ENCODE data around the gene CLECL1.

Gene CLECL1
- total RNA-seq = 2.5 to 2.8 (median 2.8) reads per million in 3 donors

DNA sequence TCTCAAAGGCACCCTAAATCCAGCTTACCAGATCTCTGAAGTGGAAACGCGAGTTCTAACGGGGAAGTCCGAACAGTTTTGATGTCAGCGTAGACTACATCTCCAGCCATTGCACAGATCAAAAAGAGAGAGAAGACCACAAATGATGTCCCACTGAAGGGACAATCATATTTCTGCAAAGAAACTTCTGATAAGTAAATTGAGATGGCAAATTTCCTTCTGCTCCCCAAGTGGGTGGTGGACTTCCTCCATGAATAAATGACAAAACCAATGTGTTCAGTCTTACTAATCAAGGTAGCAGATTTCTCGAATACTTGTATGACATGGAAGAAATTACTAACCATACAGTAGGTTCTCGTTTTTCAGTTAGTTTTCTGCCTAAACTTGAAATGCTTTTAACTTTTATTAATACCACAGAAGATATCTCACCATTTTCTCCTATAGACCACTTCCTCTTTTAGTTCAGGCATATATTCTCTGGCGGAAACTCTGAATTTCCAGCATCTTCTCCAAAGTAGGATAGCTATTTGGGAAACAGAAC lies at the start of gene CLECL1:
TSS of gene CLECL1 (minus strand) at position 177 of the 541 bp plus-strand sequence.
- Histone ChIP-seq H3K36me3 (ENCODE audit: control insufficient read depth, insufficient read depth, low read length) (no peaks in the 10 kb centered on the region), H3K4me3 (ENCODE audit: insufficient read depth, low read depth, low read length, poor library complexity, severe bottlenecking) (peak within 1 kb of the TSS; percentile 26), H3K9me3 (ENCODE audit: control insufficient read depth, low read length) (no peaks in the 10 kb centered on the region), H3K4me1 (ENCODE audit: control insufficient read depth, insufficient read depth, low read length, poor library complexity, severe bottlenecking) (peaks cover 11% of the 10 kb centered on the region), H3K27me3 (replicated peaks; ENCODE audit: control insufficient read depth, insufficient read depth, low read length, poor library complexity, severe bottlenecking) (no peaks in the 10 kb centered on the region), H3K27ac (ENCODE audit: insufficient read depth, low read length, poor library complexity, severe bottlenecking) (no peak within 1 kb of the TSS)
- DNase-seq = no peak

GRCh38 chr12:9781360-9781759 lies 48.5 kb upstream of the CLECL1 start:
- H3K9me3 ChIP-seq (ENCODE audit: control insufficient read depth, low read length) = no peaks in the 10 kb centered on the region
- no peak overlapping the region for H3K27ac ChIP-seq (ENCODE audit: insufficient read depth, low read length, poor library complexity, severe bottlenecking)
- H3K36me3 ChIP-seq (ENCODE audit: control insufficient read depth, insufficient read depth, low read length) = no peaks in the 10 kb centered on the region
- DNase-seq = no peak
- peaks cover 9% of the 10 kb centered on the region for H3K4me1 ChIP-seq (ENCODE audit: control insufficient read depth, insufficient read depth, low read length, poor library complexity, severe bottlenecking)
- no peak overlapping the region for H3K4me3 ChIP-seq (ENCODE audit: insufficient read depth, low read depth, low read length, poor library complexity, severe bottlenecking)
- no peaks in the 10 kb centered on the region for H3K27me3 ChIP-seq (replicated peaks; ENCODE audit: control insufficient read depth, insufficient read depth, low read length, poor library complexity, severe bottlenecking)

DNA sequence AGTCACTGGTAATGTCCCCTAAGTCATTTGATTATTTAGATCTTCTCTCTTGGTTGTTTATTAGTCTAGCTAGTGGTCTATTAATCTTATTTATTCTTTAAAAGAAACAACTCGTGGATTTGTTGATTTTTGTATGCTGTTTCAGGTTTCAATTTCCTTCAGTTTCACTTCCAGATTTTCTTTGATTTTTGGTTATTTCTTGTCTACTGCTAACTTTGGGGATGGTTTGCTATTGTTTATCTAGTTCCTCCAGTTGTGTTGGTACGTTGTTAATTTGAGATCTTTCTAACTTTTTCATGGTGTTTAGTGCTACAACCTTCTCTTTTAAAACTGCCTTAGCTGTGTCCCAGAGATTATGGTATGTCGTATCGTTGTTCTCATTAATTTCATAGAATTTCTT lies 46.3 kb upstream of the CLECL1 start:
- Histone ChIP-seq H3K4me3 (ENCODE audit: insufficient read depth, low read depth, low read length, poor library complexity, severe bottlenecking) (no peak overlapping the region), H3K27ac (ENCODE audit: insufficient read depth, low read length, poor library complexity, severe bottlenecking) (no peak overlapping the region), H3K27me3 (replicated peaks; ENCODE audit: control insufficient read depth, insufficient read depth, low read length, poor library complexity, severe bottlenecking) (no peaks in the 10 kb centered on the region), H3K36me3 (ENCODE audit: control insufficient read depth, insufficient read depth, low read length) (no peaks in the 10 kb centered on the region), H3K4me1 (ENCODE audit: control insufficient read depth, insufficient read depth, low read length, poor library complexity, severe bottlenecking) (peaks cover 21% of the 10 kb centered on the region), H3K9me3 (ENCODE audit: control insufficient read depth, low read length) (no peaks in the 10 kb centered on the region)
- no peak for DNase-seq

GRCh38 chr12:9776781-9777180 lies 43.9 kb upstream of the CLECL1 start:
- DNase-seq = no peak
- Histone ChIP-seq H3K27ac (ENCODE audit: insufficient read depth, low read length, poor library complexity, severe bottlenecking) (no peak overlapping the region), H3K4me1 (ENCODE audit: control insufficient read depth, insufficient read depth, low read length, poor library complexity, severe bottlenecking) (peaks cover 33% of the 10 kb centered on the region), H3K36me3 (ENCODE audit: control insufficient read depth, insufficient read depth, low read length) (no peaks in the 10 kb centered on the region), H3K9me3 (ENCODE audit: control insufficient read depth, low read length) (no peaks in the 10 kb centered on the region), H3K4me3 (ENCODE audit: insufficient read depth, low read depth, low read length, poor library complexity, severe bottlenecking) (no peak overlapping the region), H3K27me3 (replicated peaks; ENCODE audit: control insufficient read depth, insufficient read depth, low read length, poor library complexity, severe bottlenecking) (no peaks in the 10 kb centered on the region)

- Histone ChIP-seq H3K27me3 (replicated peaks; ENCODE audit: control insufficient read depth, insufficient read depth, low read length, poor library complexity, severe bottlenecking) (no peaks in the 10 kb centered on the region), H3K36me3 (ENCODE audit: control insufficient read depth, insufficient read depth, low read length) (no peaks in the 10 kb centered on the region), H3K9me3 (ENCODE audit: control insufficient read depth, low read length) (no peaks in the 10 kb centered on the region), H3K4me1 (ENCODE audit: control insufficient read depth, insufficient read depth, low read length, poor library complexity, severe bottlenecking) (peaks cover 36% of the 10 kb centered on the region), H3K27ac (ENCODE audit: insufficient read depth, low read length, poor library complexity, severe bottlenecking) (no peak overlapping the region), H3K4me3 (ENCODE audit: insufficient read depth, low read depth, low read length, poor library complexity, severe bottlenecking) (no peak overlapping the region)
- DNase-seq = no peak
Observed at GRCh38 chr12:9773216-9773877, 40.5 kb upstream of the CLECL1 start.

- no peak overlapping the region for H3K4me3 ChIP-seq (ENCODE audit: insufficient read depth, low read depth, low read length, poor library complexity, severe bottlenecking)
- H3K4me1 ChIP-seq (ENCODE audit: control insufficient read depth, insufficient read depth, low read length, poor library complexity, severe bottlenecking) = peaks cover 30% of the 10 kb centered on the region
- DNase-seq = no peak
- H3K27me3 ChIP-seq (replicated peaks; ENCODE audit: control insufficient read depth, insufficient read depth, low read length, poor library complexity, severe bottlenecking) = no peaks in the 10 kb centered on the region
- H3K27ac ChIP-seq (ENCODE audit: insufficient read depth, low read length, poor library complexity, severe bottlenecking) = no peak overlapping the region
- no peaks in the 10 kb centered on the region for H3K36me3 ChIP-seq (ENCODE audit: control insufficient read depth, insufficient read depth, low read length)
- no peaks in the 10 kb centered on the region for H3K9me3 ChIP-seq (ENCODE audit: control insufficient read depth, low read length)
Observed at GRCh38 chr12:9763025-9763424, 30.1 kb upstream of the CLECL1 start.

GRCh38 chr12:9762369-9762768 lies 29.5 kb upstream of the CLECL1 start:
- Histone ChIP-seq H3K4me3 (ENCODE audit: insufficient read depth, low read depth, low read length, poor library complexity, severe bottlenecking) (peak overlapping the region; percentile 90), H3K27ac (ENCODE audit: insufficient read depth, low read length, poor library complexity, severe bottlenecking) (peak overlapping the region; percentile 98), H3K27me3 (replicated peaks; ENCODE audit: control insufficient read depth, insufficient read depth, low read length, poor library complexity, severe bottlenecking) (no peaks in the 10 kb centered on the region), H3K36me3 (ENCODE audit: control insufficient read depth, insufficient read depth, low read length) (peaks cover 4% of the 10 kb centered on the region), H3K9me3 (ENCODE audit: control insufficient read depth, low read length) (no peaks in the 10 kb centered on the region), H3K4me1 (ENCODE audit: control insufficient read depth, insufficient read depth, low read length, poor library complexity, severe bottlenecking) (peaks cover 30% of the 10 kb centered on the region)
- no peak for DNase-seq

DNA sequence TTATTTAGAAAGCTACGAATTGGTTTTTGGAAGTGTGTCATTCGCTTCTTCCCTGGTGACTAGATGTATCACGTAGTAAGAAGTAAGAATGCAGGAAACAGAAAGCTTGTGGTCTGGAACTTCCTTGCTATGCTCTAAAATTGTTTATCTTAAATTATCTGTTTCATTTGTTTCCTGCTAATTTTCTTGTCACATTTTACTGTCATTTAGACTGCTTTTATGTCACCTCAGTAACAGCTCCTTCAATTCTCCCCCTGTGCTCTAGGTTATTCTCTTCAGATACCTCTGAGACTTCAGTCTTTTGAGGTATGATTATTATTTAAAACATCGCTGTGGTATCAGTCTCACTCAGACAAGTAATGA lies 28.5 kb upstream of the CLECL1 start:
- Histone ChIP-seq H3K36me3 (ENCODE audit: control insufficient read depth, insufficient read depth, low read length) (peaks cover 9% of the 10 kb centered on the region), H3K27me3 (replicated peaks; ENCODE audit: control insufficient read depth, insufficient read depth, low read length, poor library complexity, severe bottlenecking) (no peaks in the 10 kb centered on the region), H3K9me3 (ENCODE audit: control insufficient read depth, low read length) (no peaks in the 10 kb centered on the region), H3K27ac (ENCODE audit: insufficient read depth, low read length, poor library complexity, severe bottlenecking) (peak overlapping the region; percentile 98), H3K4me1 (ENCODE audit: control insufficient read depth, insufficient read depth, low read length, poor library complexity, severe bottlenecking) (peaks cover 34% of the 10 kb centered on the region), H3K4me3 (ENCODE audit: insufficient read depth, low read depth, low read length, poor library complexity, severe bottlenecking) (peak overlapping the region; percentile 90)
- DNase-seq = no peak

GRCh38 chr12:9760699-9761418 lies 28.0 kb upstream of the CLECL1 start, which contains the start of gene CD69:
TSS of gene CD69 (minus strand) at chr12:9760901. CDS start at chr12:9760820, 81 bp downstream.
- H3K27ac ChIP-seq (ENCODE audit: insufficient read depth, low read length, poor library complexity, severe bottlenecking) = peak within 1 kb of the TSS; percentile 98
- DNase-seq = peak; percentile 72 to 77 (median 73)
- peaks cover 39% of the 10 kb centered on the region for H3K4me1 ChIP-seq (ENCODE audit: control insufficient read depth, insufficient read depth, low read length, poor library complexity, severe bottlenecking)
- no peaks in the 10 kb centered on the region for H3K27me3 ChIP-seq (replicated peaks; ENCODE audit: control insufficient read depth, insufficient read depth, low read length, poor library complexity, severe bottlenecking)
- H3K36me3 ChIP-seq (ENCODE audit: control insufficient read depth, insufficient read depth, low read length) = peaks cover 14% of the 10 kb centered on the region
- no peaks in the 10 kb centered on the region for H3K9me3 ChIP-seq (ENCODE audit: control insufficient read depth, low read length)
- H3K4me3 ChIP-seq (ENCODE audit: insufficient read depth, low read depth, low read length, poor library complexity, severe bottlenecking) = peak within 1 kb of the TSS; percentile 90

DNA sequence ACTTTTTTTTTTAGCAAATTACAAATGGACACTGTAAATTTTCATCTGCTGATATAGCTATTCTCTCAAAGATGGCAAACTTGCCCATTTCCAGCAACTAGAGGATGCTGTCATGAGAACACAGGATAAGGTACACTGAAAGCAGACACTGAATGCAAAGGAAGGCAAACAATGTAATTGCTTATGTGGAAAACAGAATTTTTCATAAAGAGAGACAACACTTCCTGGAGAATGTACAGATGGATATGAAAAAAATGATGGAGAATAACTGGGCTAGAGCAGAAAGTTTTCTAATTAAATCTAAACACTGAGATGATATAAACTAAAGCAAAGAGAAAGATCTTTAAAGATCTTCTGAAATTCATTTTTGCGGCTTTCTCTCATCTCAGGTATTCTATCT lies 27.2 kb upstream of the CLECL1 start:
- Histone ChIP-seq H3K4me3 (ENCODE audit: insufficient read depth, low read depth, low read length, poor library complexity, severe bottlenecking) (peak overlapping the region; percentile 90), H3K36me3 (ENCODE audit: control insufficient read depth, insufficient read depth, low read length) (peaks cover 21% of the 10 kb centered on the region), H3K27me3 (replicated peaks; ENCODE audit: control insufficient read depth, insufficient read depth, low read length, poor library complexity, severe bottlenecking) (no peaks in the 10 kb centered on the region), H3K4me1 (ENCODE audit: control insufficient read depth, insufficient read depth, low read length, poor library complexity, severe bottlenecking) (peaks cover 39% of the 10 kb centered on the region), H3K9me3 (ENCODE audit: control insufficient read depth, low read length) (no peaks in the 10 kb centered on the region), H3K27ac (ENCODE audit: insufficient read depth, low read length, poor library complexity, severe bottlenecking) (peak overlapping the region; percentile 98)
- DNase-seq = no peak

All from effector memory CD4-positive, alpha-beta T cell (primary cell).